ENCODE measurements around the gene RNF114.
"Not testable (repeated sequence)": the region's sequence is repeated elsewhere in the genome, so short reads cannot be mapped to it uniquely, and the experiment has no call there.

RNF114 gene

GRCh38 chr20:49965781-49966305, 29.6 kb downstream of the RNF114 start:
- DNase-seq = no peak

- no peak for DNase-seq
Measured at GRCh38 chr20:49966861-49967260, 30.7 kb downstream of the RNF114 start.

GRCh38 chr20:49969234-49969633, 33.0 kb downstream of the RNF114 start:
- no peak for DNase-seq

DNA sequence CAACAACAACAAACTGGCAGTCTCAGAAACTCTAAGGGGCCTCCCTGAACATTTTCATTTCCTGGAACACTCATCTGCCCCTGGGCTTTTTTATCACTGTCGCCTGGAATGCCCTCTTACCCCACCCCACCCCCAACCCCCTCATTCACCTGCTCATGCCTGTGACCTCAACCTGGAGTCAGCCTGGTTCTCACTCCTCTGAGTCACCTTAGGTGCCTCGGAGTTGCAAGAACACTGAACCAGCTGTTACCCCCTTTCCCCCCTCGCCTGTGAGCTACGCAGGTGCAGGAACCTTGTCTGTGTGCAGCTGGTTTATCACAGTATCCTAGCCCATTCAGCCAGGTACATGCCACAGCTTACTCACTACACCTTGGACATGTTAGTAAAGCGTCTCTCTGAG, 33.7 kb downstream of the RNF114 start:
- no peak for DNase-seq

GRCh38 chr20:49970498-49970897, 34.3 kb downstream of the RNF114 start:
- DNase-seq = no peak

DNA sequence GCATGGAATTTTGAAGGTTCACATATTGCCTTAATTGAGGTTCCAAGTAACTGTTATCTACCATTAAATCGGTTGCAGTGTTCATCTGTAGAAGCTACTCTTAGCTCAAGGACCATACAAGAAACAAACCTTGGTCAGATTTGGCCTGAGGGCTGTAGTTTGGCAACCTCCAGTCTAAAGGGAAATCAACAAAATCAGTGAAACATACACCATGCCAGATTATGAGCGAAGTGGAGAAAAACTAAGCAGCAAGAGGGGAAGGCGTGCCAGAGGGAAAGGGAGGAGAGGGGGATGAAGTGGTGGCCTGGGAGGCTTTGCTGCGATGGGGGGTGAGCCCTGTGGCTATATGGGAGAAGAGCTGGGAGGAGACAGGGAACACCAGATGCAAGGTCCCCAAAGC, 37.8 kb downstream of the RNF114 start:
- no peak for DNase-seq

DNA sequence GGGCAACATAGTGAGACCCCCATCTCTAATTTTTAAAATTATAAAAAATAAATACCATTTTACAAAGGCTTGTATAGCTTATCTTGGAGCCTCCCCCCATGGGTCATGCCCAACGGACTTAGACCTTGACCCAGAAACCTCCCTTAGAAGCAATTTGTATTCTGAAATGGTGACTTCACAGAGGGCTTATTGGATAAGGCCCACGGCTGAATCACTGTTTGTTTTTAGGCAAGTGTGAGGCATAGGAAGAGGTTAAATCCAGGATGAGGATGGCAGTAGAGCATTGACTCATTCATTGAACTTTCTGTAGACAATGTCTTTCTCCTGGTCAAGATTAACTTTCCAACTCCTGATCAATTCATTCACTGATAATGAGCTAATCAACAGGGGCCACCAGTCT, 40.3 kb downstream of the RNF114 start:
- no peak for DNase-seq

DNA sequence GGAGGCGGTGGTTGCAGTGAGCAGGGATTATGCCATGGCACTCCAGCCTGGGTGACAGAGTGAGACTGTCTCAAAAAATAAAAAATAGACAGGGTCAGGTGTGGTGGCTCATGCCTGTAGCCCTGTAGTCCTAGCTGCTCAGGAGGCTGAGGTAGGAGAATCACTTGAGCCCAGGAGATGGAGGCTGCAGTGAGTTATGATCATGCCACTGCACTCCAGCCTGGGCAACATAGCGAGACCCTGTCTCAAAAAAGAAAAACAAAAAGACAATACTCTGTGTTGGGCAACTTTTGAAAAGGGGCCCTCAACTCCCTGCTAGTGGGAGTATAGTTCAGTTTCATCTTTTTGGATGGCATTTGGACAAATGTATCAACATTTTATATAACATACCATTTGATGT, 41.5 kb downstream of the RNF114 start:
- not testable (repeated sequence) for DNase-seq

DNA sequence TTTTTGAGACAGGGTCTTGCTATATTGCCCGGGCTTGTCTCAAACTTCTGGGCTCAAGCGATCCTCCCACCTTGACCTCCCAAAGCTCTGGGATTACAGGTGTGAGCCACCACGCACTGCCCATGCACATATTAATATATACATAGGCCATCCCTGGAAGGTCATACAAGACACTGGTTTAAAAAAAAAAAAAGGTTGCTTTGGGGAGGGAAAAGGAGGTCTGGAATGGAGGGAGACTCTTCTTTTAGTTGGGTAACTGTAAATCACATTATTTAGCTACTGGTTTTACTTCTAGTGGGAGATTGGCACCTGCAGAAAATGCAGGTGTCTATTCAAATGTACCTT, 42.5 kb downstream of the RNF114 start:
- no peak for DNase-seq

DNA sequence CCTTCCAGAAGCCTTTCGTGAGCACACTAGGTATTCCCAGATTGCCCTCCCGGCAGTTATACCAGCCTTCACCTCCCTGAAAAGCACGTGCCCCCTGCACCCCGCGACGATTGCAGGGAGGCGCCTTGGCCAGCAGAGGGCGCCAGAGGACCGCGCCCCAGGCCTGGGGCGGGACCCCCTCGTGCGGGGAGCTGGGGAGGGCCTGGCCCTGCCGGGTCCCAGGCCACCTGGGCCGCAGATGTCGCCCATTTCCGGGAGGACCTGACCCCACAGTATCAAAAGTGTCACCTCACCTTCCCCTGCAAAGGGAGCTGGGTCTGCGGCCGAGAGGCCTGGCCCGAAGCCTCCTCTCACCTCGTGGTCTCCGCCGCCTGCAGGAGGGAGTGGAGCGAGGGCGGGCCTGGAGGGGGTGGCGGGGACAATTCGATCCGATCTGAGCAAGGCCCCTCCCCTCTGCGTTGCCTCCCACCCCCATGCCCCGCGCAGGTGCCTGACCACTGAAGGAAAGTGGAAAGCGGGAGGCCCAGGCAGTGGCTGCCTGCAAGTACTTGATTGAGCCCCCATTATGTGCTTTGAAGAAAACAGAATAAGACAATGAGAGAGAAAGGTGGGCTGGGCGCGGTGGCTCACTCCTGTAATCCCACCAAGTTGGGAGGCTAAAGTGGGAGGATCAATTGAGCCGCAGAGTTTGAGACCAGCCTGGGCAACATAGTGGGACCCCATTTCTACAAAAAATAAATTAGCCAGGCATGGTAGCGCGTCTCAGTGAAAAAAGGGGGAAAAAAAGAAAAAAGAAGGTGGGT, 43.0 kb downstream of the RNF114 start:
- peak; percentile 19 for DNase-seq

DNA sequence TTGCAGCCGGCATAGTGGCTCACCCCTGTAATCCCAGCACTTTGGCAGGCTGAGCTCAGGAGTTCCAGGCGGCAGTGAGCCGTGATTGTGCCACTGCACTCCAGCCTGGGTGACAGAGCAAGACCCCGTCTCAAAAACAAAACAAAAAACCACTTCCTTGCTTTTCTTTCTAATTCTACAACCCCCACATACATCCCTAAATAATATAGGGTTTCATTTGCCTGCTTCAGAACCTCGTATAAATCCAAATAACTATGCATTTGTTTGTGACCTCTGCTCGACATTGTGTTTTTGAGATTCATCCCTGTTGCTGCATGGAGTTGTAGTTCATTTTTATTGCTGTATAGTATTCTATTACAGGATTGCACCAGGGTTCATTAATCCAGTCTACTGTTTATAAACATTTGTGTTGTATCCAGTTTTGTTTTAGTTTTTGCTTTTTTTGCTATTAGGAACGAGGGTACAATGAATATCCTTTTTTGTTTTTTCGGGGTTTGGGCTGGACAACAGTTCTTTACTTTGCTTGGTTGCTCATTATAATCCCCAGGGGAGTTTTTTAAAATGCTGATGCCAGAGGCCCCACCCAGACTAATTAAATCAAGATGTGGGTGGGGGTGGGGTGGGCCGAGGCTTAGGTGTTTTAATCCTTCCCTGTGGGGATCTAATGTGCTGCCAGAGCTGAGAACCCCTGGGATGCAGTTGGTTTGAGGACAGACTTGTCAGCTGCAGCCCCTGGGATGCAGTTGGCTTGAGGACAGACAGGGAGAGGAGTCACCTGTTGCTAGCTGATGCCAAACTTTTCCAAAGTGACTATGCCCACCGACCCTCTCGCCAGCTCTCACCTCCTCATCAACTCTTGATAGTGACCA, 44.2 kb downstream of the RNF114 start:
- no peak for DNase-seq

DNA sequence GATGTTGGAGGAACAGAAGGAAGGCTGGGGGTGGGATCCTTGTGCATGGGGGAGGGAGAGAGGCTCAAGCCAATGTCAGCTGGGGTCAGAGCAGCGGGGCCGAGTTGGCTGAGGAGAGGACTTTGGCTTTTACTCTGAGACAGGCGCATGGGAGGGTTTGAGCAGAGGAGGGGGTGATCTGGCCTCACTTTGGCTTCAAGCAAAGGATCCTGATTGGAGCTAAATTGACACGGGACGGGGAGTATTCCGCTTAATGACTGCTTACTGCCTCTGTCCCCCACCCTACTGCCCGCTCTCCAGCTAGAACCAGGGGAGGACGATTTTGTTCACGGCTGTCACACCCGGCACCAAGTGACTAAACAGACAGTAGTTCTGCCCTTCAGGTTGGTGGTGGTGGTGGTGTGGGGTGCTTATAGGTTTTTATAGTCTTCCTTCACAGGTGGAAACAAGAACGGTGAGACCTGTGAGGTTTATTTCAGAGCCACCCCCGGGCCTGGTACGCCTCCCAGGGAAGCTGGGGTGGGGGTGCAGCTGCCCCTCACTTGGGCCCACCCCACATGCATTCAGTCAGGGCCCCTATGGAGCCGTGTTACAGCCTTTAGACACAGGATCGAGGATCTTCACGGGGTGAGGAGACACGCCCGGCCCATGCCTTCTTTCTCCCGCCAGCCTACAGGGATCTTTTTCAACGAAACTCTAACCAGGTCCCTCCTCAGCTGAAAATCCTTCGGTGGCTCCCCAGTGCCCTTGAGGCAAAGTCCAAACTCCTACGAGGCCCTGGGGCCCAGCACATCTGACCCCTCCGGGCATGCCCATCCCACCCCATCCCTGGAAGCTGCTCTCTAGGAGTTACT, 45.2 kb downstream of the RNF114 start:
- DNase-seq = no peak

DNA sequence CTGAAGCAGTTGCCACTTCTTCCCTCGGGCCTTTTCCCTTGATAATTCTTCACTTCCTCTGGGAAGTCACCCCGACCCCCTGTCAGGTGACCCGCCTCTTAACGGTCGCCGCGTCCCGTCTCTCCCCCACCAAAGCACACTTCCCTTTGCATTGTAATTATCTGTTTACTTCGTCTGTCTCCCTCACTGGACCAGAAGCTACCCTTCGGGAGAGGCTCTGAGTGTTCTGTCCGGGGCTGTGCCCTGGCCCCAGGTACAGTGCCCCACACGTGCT, 45.8 kb downstream of the RNF114 start:
- DNase-seq = no peak

GRCh38 chr20:49982346-49983122, 46.3 kb downstream of the RNF114 start, which contains the start of gene SNAI1:
Gene SNAI1, plus strand, starts transcription at chr20:49982980. Its CDS starts 80 bp downstream, at chr20:49983060.
- peak; percentile 53 for DNase-seq

DNA sequence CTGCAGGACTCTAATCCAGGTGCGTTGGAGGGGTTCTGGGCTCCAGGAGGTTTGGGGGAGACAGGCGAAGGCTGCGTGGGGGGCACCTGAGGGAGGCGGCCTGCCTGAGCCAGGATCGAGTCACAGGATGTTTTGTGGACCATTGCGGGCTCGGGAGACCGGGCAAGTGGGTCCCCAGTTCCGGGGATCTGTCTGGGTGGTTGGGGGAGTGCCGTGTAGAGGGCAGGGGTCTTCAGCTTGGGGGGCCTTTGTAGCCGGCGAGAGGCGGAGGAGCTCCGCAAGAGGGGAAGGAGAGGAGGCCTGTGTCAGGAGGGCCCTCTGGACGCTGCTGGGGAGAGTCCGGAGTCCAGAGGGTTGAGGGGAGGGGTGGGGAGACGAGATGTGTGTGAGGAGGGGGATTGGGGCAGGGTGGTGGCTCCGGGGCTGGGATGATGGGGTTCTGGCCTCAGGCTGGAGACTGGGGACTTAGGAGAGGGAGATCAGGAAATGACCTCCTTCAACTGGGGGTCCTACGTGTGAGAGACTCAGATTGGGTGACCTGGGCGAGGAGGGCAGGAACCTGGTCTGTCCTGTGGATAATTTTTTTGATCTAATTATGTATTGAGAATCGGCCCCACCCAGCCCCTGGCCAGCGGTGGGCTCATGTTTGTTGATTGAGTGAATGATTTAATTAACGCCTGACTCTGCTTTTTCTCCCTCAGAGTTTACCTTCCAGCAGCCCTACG, 47.1 kb downstream of the RNF114 start:
- DNase-seq = no peak

GRCh38 chr20:49983848-49984408, 47.7 kb downstream of the RNF114 start:
- DNase-seq = no peak

DNA sequence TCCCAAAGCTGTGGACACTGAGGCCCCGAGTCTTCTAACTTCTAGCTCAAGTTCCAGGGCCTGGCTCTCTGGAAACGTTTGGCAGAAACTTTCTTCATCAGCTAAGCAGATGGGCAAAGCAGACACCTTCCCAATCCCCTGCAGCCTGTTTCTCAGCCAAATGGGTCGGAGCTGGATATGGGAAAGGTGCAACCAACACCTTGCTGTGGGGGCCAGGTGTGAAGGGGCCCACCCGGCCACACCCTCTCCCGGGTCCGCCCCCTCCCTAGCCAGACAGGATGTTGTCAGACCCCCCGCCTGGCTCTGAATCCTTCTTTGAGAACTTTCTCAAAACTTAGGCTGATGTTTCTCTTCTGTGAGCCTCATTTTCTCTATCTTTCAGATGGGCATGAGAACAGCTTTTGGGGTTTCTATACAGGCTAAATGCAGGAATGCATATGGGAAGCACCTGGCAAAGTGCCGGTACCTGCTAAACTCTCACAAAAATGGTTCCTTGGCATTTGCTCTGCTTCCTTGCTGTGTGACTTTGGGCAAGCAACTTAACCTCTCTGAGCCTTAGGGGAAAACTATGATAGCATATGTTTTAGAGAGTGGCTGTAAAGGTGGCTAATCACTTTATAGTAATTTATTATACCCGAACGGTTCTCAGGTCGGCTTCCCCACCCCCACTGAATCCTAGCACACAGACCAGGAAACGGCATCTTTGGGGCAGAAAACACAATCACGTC, 48.4 kb downstream of the RNF114 start:
- no peak for DNase-seq

DNA sequence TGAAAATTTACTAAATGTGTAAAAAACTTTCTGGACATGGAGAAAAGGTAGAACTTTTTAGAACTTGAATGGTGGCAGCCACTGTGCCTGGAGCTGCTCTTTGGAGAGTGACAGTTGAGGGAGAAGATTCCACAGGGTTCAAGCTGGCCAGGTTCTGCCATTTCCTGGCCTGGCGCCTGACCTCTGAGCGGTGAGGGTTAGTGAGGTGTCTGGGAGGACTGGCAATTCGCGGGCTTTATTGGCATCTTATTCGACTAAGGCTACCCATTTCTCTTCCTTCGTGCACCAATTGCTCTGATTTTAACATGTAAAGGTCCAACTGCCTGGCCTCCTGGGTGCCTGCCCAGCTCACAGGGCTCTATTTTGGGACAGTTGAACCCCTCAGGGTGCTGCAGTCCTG, 49.0 kb downstream of the RNF114 start:
- no peak for DNase-seq

DNA sequence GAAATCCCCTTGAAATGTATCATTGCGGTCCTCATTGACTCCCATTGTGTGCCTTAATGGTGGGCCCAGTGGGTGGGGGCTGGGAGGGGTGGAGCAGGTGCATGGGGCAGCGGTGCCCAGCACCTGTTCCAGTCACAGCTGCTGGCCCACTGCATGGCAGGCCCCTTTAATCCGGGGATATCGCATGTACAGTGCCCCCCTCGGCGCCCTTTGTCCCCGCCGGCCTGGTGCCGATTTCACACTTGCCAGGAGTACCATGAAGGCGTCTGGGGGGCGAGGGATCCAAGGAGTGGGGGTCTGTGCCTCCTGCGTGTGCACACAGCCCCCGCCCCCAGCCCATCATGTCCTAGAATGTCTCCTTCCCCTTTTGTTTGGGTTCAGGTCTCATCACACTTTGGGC, 49.4 kb downstream of the RNF114 start:
- no peak for DNase-seq

DNA sequence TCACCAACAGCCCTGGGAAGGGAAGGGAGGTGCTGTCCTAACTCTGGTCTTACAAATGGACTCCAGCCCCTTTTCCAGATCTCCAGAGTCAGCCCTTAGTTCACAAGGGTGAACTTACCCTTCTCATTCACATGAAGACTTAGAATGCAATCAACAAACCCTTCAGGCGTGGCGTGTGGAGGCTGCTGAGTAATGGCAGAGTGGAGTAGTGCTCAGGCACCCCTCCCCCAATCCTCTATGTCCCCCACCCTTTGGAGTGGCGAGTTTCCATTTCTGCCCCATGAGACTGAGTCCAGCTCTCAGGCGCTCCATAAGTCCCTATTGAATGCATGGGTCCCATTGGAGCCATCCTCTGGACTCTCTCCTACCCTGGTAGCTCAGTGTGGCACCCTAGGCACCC, 49.9 kb downstream of the RNF114 start:
- DNase-seq = no peak

All from NCI-H1694 (cell line).